NCI-H2107 (cell line): Measurements from ENCODE around the gene PTPRM.

Experiments
- DNase-seq: peaks from one replicate; lab custom pipeline; 2025; lab: John Stamatoyannopoulos, UW

The PTPRM gene

GRCh38 chr18:7757175-7757574 is 190.1 kb downstream of the PTPRM start:
- no peak for DNase-seq

- DNase-seq = no peak
These were observed 191.6 kb downstream of the PTPRM start for GRCh38 chr18:7758764-7759163.

- no peak for DNase-seq
These were observed 194.1 kb downstream of the PTPRM start for GRCh38 chr18:7760967-7761948.

- DNase-seq = no peak
These were observed 197.3 kb downstream of the PTPRM start for GRCh38 chr18:7764405-7764804.

- no peak for DNase-seq
These were observed 199.2 kb downstream of the PTPRM start for GRCh38 chr18:7766346-7766745.

- DNase-seq = no peak
These were observed 199.7 kb downstream of the PTPRM start for GRCh38 chr18:7766817-7767216.

GRCh38 chr18:7770908-7771307 is 203.8 kb downstream of the PTPRM start:
- no peak for DNase-seq

- DNase-seq = no peak
These were observed 205.4 kb downstream of the PTPRM start for GRCh38 chr18:7772510-7772888.

- no peak for DNase-seq
These were observed 205.8 kb downstream of the PTPRM start for GRCh38 chr18:7772951-7773350.

- no peak for DNase-seq
These were observed 208.0 kb downstream of the PTPRM start for GRCh38 chr18:7775128-7775527.

- DNase-seq = no peak
These were observed 208.7 kb downstream of the PTPRM start for GRCh38 chr18:7775843-7776242.

GRCh38 chr18:7778181-7778580 is 211.1 kb downstream of the PTPRM start:
- no peak for DNase-seq

- no peak for DNase-seq
These were observed 212.1 kb downstream of the PTPRM start for GRCh38 chr18:7779211-7779610.

GRCh38 chr18:7784171-7784570 is 217.1 kb downstream of the PTPRM start:
- no peak for DNase-seq

GRCh38 chr18:7786569-7786968 is 219.5 kb downstream of the PTPRM start:
- DNase-seq = no peak

GRCh38 chr18:7787339-7787738 is 220.2 kb downstream of the PTPRM start:
- no peak for DNase-seq

GRCh38 chr18:7789856-7790552 is 222.9 kb downstream of the PTPRM start:
- no peak for DNase-seq

GRCh38 chr18:7793100-7793499 is 226.0 kb downstream of the PTPRM start:
- no peak for DNase-seq

GRCh38 chr18:7803956-7804469 is 236.9 kb downstream of the PTPRM start:
- no peak for DNase-seq

- DNase-seq = no peak
These were observed 238.0 kb downstream of the PTPRM start for GRCh38 chr18:7805096-7805495.

- DNase-seq = no peak
These were observed 238.8 kb downstream of the PTPRM start for GRCh38 chr18:7805880-7806279.

- DNase-seq = no peak
These were observed 240.9 kb downstream of the PTPRM start for GRCh38 chr18:7807936-7808453.

GRCh38 chr18:7808992-7809391 is 241.9 kb downstream of the PTPRM start:
- DNase-seq = no peak
